Measurements from ENCODE around the gene C10orf90.

C10orf90 gene

DNA sequence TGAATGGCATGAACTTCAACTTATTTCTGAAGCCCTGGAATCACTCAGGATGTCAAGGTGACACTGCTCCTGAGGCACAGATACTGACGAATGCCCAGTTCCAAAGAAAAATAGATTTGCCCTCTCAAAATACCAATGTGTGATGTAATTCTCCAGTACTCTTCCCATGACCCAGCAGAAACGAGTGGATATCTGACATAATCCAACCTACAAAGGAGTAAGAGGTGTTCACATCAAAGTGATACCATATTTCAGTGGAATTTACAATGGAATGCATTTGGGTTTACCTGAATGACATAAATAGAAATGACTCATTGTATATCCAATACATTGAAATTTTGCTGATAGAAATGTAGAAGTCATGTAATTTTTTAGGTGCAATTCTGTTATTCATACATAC, 161.3 kb downstream of the C10orf90 start:
- TF ChIP-seq CEBPB (IDR thresholded peaks at IDR 0.05) (no peak), CREB1 (IDR thresholded peaks at IDR 0.05; ENCODE audit: low read depth) (no peak), NFIC (IDR thresholded peaks at IDR 0.05) (no peak)

DNA sequence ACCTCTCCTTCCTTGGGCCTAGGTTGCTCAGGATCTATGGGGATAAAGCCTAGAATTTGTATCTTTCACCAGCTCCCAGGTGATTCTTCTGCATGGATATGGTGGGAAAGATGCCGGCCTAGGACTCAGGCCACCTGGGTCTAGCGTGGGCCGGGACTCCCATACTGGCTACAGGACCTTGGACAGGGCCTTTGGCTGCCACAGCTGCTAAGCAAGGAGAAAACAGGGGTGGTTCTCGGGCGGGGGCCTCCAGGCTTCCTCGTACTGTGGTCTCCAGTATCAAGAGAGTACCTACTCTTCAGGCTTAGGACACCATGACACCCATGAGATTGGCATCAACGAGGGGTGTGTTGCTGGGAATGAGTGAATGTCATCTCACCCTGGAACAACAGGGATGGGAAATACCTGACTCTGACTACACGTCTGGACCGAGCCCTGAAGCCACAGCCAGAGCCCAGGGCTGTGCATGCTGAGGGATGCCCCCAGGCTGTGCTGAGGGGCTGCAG, 161.9 kb downstream of the C10orf90 start:
- TF ChIP-seq, protein P1, sequence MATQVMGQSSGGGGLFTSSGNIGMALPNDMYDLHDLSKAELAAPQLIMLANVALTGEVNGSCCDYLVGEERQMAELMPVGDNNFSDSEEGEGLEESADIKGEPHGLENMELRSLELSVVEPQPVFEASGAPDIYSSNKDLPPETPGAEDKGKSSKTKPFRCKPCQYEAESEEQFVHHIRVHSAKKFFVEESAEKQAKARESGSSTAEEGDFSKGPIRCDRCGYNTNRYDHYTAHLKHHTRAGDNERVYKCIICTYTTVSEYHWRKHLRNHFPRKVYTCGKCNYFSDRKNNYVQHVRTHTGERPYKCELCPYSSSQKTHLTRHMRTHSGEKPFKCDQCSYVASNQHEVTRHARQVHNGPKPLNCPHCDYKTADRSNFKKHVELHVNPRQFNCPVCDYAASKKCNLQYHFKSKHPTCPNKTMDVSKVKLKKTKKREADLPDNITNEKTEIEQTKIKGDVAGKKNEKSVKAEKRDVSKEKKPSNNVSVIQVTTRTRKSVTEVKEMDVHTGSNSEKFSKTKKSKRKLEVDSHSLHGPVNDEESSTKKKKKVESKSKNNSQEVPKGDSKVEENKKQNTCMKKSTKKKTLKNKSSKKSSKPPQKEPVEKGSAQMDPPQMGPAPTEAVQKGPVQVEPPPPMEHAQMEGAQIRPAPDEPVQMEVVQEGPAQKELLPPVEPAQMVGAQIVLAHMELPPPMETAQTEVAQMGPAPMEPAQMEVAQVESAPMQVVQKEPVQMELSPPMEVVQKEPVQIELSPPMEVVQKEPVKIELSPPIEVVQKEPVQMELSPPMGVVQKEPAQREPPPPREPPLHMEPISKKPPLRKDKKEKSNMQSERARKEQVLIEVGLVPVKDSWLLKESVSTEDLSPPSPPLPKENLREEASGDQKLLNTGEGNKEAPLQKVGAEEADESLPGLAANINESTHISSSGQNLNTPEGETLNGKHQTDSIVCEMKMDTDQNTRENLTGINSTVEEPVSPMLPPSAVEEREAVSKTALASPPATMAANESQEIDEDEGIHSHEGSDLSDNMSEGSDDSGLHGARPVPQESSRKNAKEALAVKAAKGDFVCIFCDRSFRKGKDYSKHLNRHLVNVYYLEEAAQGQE (IDR thresholded peaks at IDR 0.05; ENCODE audit: low read depth) = peak; percentile 80
- no peak for TF ChIP-seq CEBPB (IDR thresholded peaks at IDR 0.05)
- no peak for TF ChIP-seq FOXM1 (IDR thresholded peaks at IDR 0.05; ENCODE audit: borderline replicate concordance, low read depth)

DNA sequence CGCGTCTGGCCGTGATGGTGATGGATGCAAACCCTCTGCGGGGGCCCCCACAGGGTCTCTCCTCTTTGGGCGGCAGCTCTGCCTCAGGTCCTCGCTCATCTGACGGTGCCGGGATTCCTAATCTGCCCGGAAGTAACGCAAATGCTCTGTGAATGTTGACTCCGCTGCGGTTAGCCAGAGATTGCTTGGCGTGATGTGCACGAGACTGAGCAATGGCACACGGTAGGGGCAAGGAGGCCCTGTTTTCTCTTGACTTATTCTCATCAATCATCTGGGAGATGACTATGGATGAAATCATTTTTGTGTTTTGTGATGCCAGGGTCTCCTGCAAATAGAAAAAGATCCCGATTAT, 165.8 kb downstream of the C10orf90 start:
- TF ChIP-seq CEBPB (IDR thresholded peaks at IDR 0.05) = no peak
- no peak for TF ChIP-seq CREB1 (IDR thresholded peaks at IDR 0.05; ENCODE audit: low read depth)

DNA sequence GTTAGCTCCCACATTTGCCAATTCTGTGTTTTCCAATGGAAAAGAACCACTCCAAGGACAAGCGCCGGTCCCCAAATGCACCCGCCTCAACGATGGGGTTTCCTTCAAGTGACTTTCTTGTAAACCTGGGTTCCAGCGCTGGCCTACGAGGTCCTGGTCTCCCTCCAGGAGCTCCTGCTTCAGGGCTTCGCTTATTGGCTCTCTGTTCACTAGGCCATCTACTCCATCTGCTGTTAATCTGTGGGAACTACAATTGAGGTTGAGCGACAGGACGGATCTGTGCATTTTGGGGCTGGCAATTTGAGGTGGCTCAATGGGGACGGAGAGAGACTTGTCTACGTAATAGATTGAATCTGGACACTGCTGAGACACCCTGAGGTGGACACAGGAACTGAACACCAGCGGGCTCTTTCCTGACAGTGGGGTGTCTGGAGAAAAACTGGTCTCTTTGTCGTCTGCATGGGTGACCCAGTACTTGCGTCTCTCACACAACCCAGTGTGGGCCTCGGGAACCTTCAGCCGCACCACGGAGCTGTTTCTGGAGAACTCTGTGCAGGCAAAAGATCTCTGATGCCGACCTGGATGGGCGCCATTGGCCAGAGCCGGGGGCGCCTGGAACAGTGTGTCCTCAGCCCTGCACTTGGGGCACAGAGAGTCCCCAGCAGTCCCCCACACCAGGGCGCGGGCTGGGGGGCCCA, 166.3 kb downstream of the C10orf90 start:
- TF ChIP-seq NFIC (IDR thresholded peaks at IDR 0.05) (no peak), RAD21 (IDR thresholded peaks at IDR 0.05; ENCODE audit: low read depth) (peak; percentile 83)

DNA sequence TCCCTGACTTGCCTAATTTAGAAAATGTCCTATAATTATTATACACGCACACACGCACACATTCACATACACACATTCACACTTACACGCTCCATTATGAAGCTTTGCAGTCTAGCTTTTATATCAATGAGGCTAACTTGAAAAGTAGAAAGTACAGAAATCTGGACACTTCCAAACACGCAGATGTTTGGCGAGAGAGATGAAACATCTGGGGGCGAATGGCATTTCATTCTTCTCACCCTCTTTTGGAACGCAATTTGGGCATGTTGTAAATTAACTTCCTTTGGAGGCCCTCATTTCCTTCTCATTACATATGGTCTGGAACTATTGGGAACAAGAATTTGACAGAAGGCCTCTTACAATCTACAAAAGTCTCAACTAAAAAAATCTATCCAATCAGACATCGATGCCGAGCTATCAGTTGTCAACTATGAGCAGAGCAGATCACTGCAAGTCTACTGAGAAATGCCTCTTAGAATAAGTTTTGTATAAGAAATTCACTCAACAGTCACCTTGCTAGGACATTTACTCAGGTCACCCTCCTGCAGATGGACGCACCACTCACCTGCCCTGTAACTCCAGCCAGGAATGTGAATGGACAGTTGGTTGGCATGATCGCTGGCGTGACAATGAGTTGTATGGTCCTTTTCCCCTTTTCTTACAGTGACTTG, 167.0 kb downstream of the C10orf90 start:
- TF ChIP-seq, protein P2, sequence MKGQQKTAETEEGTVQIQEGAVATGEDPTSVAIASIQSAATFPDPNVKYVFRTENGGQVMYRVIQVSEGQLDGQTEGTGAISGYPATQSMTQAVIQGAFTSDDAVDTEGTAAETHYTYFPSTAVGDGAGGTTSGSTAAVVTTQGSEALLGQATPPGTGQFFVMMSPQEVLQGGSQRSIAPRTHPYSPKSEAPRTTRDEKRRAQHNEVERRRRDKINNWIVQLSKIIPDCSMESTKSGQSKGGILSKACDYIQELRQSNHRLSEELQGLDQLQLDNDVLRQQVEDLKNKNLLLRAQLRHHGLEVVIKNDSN (IDR thresholded peaks at IDR 0.05) = no peak
- TF ChIP-seq YY1 (IDR thresholded peaks at IDR 0.05; ENCODE audit: low read depth) = no peak
- TF ChIP-seq TCF12 (IDR thresholded peaks at IDR 0.05; ENCODE audit: low read depth) = no peak
- no peak for TF ChIP-seq ZBTB7A (IDR thresholded peaks at IDR 0.05; ENCODE audit: low read depth)
- TF ChIP-seq RAD21 (IDR thresholded peaks at IDR 0.05; ENCODE audit: low read depth) = no peak
- no peak for TF ChIP-seq CEBPB (IDR thresholded peaks at IDR 0.05)
- no peak for TF ChIP-seq FOXM1 (IDR thresholded peaks at IDR 0.05; ENCODE audit: borderline replicate concordance, low read depth)
- no peak for TF ChIP-seq NFIC (IDR thresholded peaks at IDR 0.05)
- TF ChIP-seq, protein P3, sequence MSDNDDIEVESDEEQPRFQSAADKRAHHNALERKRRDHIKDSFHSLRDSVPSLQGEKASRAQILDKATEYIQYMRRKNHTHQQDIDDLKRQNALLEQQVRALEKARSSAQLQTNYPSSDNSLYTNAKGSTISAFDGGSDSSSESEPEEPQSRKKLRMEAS (IDR thresholded peaks at IDR 0.05) = no peak
- TF ChIP-seq CREB1 (IDR thresholded peaks at IDR 0.05; ENCODE audit: low read depth) = no peak

DNA sequence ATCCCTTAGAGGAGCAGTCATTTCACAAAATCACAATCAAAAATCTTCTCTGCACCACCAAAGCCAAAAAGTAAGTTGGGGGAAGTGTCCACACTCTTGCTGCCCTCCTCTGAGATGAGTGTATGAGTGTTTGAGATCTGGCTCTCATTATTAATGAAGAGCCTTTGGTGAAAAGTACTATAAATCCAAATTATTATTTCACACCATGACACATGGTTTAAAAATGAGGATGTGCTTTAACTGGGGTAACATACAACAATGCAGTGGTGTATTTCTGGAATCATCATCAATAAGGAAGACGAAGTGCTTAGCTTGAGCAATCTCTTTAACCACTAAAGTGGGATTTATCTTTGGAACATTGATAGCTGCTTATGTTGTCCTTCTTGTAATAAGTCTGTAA, 168.1 kb downstream of the C10orf90 start:
- TF ChIP-seq TEAD4 (IDR thresholded peaks at IDR 0.05) (no peak), EP300 (IDR thresholded peaks at IDR 0.05; ENCODE audit: borderline replicate concordance) (no peak), ZBTB7A (IDR thresholded peaks at IDR 0.05; ENCODE audit: low read depth) (no peak), EGR1 (IDR thresholded peaks at IDR 0.05) (no peak), TCF12 (IDR thresholded peaks at IDR 0.05; ENCODE audit: low read depth) (no peak), TAF1 (IDR thresholded peaks at IDR 0.05; ENCODE audit: low read depth) (no peak), RAD21 (IDR thresholded peaks at IDR 0.05; ENCODE audit: low read depth) (no peak), NFIC (IDR thresholded peaks at IDR 0.05) (no peak), CEBPB (IDR thresholded peaks at IDR 0.05) (no peak), YY1 (IDR thresholded peaks at IDR 0.05; ENCODE audit: low read depth) (no peak)
- TF ChIP-seq, protein P2 (IDR thresholded peaks at IDR 0.05) = no peak
- TF ChIP-seq, protein P1 (IDR thresholded peaks at IDR 0.05; ENCODE audit: low read depth) = no peak
- TF ChIP-seq, protein P3 (IDR thresholded peaks at IDR 0.05) = no peak

DNA sequence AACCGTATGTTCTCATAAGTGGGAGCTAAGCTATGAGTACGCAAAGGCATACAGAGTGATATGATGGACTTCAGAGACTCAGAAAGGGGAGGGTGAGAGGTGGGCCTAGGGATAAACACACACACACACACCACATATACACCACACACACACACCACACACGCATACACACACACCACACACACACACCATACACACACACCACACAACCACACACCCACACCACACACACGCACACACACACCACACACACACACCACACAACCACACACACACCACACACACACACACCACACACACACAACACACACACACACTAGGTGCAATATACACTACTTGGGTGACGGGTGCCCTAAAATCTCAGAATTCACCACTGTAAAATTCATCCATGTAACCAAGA, 168.7 kb downstream of the C10orf90 start:
- TF ChIP-seq, protein P2 (IDR thresholded peaks at IDR 0.05) = no peak
- TF ChIP-seq NFIC (IDR thresholded peaks at IDR 0.05) = no peak
- TF ChIP-seq TAF1 (IDR thresholded peaks at IDR 0.05; ENCODE audit: low read depth) = no peak
- TF ChIP-seq EP300 (IDR thresholded peaks at IDR 0.05; ENCODE audit: borderline replicate concordance) = no peak
- TF ChIP-seq ZBTB7A (IDR thresholded peaks at IDR 0.05; ENCODE audit: low read depth) = no peak
- TF ChIP-seq, protein P1 (IDR thresholded peaks at IDR 0.05; ENCODE audit: low read depth) = no peak
- no peak for TF ChIP-seq RAD21 (IDR thresholded peaks at IDR 0.05; ENCODE audit: low read depth)
- no peak for TF ChIP-seq CEBPB (IDR thresholded peaks at IDR 0.05)
- TF ChIP-seq FOXM1 (IDR thresholded peaks at IDR 0.05; ENCODE audit: borderline replicate concordance, low read depth) = no peak
- TF ChIP-seq CREB1 (IDR thresholded peaks at IDR 0.05; ENCODE audit: low read depth) = no peak
- TF ChIP-seq YY1 (IDR thresholded peaks at IDR 0.05; ENCODE audit: low read depth) = no peak
- TF ChIP-seq, protein P3 (IDR thresholded peaks at IDR 0.05) = no peak
- no peak for TF ChIP-seq EGR1 (IDR thresholded peaks at IDR 0.05)

All from Ishikawa (cell line).